ENCODE results near the gene ETAA1. TPM values are rescaled to one million over a fixed set of nuclear protein-coding genes. Genes with fewer than 3 reads are reported as not detected.

The ETAA1 gene
- total RNA-seq, 1 experiment from 2014 or later, result 18.8 TPM

- H3K4me1 Mint-ChIP-seq, result peaks cover 6 to 10% of the 10 kb centered on the region in 2 experiments
- Histone ChIP-seq H3K23me2 (ENCODE audit: insufficient read length, low read depth, low read length, poor library complexity, severe bottlenecking) (no peaks in the 10 kb centered on the region), H4K8ac (replicated peaks; ENCODE audit: insufficient read length, low read depth, low read length) (no peak overlapping the region), H3K14ac (ENCODE audit: insufficient read depth, low read length) (no peak overlapping the region), H2BK5ac (ENCODE audit: insufficient read length, low read length) (no peak overlapping the region), H4K91ac (ENCODE audit: insufficient read length, low read depth, low read length) (no peak overlapping the region), H3K4ac (ENCODE audit: low read depth, low read length) (no peak overlapping the region), H3K4me1 (ENCODE audit: insufficient read depth, low read length) (no peaks in the 10 kb centered on the region), H3K56ac (ENCODE audit: insufficient read length, low read depth, low read length) (no peak overlapping the region), H2BK20ac (ENCODE audit: low read depth, low read length, poor library complexity, severe bottlenecking) (no peak overlapping the region), H2BK15ac (ENCODE audit: low read depth, low read length) (no peak overlapping the region), H3K4me2 (ENCODE audit: insufficient read depth, insufficient read length, low read length) (no peak overlapping the region), H3K18ac (ENCODE audit: insufficient read length, low read depth, low read length) (no peak overlapping the region), H4K5ac (ENCODE audit: insufficient read length, low read depth, low read length) (no peak overlapping the region), H2AK5ac (ENCODE audit: insufficient read length, low read length) (no peak overlapping the region), H3K9ac (ENCODE audit: extremely low read depth, insufficient read length, low read length) (no peak overlapping the region), H2BK12ac (ENCODE audit: insufficient read length, low read depth, low read length) (no peak overlapping the region), H3T11ph (ENCODE audit: low read length) (no peak overlapping the region), H3K27me3 (ENCODE audit: insufficient read depth, low read length) (no peaks in the 10 kb centered on the region), H4K20me1 (ENCODE audit: control insufficient read depth, insufficient read depth, insufficient read length) (no peaks in the 10 kb centered on the region), H3K23ac (ENCODE audit: insufficient read length, low read depth, low read length) (no peak overlapping the region), H3K9me3 (ENCODE audit: control insufficient read depth, low read depth, low read length) (no peaks in the 10 kb centered on the region), H3K79me1 (ENCODE audit: insufficient read depth, low read depth, low read length, poor library complexity, severe bottlenecking) (no peaks in the 10 kb centered on the region), H2BK120ac (ENCODE audit: low read depth, low read length, poor library complexity, severe bottlenecking) (no peak overlapping the region), H2AFZ (ENCODE audit: low read length) (no peak overlapping the region), H3K27ac (ENCODE audit: insufficient read length, low read depth, low read length) (no peak overlapping the region), H3K79me2 (ENCODE audit: insufficient read depth, low read length) (no peaks in the 10 kb centered on the region)
- no peaks in the 10 kb centered on the region for H3K27me3 Mint-ChIP-seq (ENCODE audit: low read depth)
- no peaks in the 10 kb centered on the region for H3K9me3 Mint-ChIP-seq
- H3K36me3 Mint-ChIP-seq (ENCODE audit: insufficient read depth in 1 of 3, low read depth in 3 of 3), result peaks cover 8 to 39% (median 33%) of the 10 kb centered on the region in 3 experiments; a peak in 5 of 7 replicates
- H3K27ac Mint-ChIP-seq, result no peak overlapping the region
- no peak overlapping the region for H3K4me3 Mint-ChIP-seq
- DNase-seq, result no peak
- no peak for TF ChIP-seq CTCF (conservative IDR thresholded peaks at IDR 0.05)
These were observed 11.2 kb downstream of the ETAA1 start for GRCh38 chr2:67408346-67408745.
